HepG2 (cell line): ENCODE measurements around the gene GALNT9. TPM values are rescaled to one million over a fixed set of nuclear protein-coding genes. Genes with fewer than 3 reads are reported as not detected.

ENCODE experiments used
- GATAD2A ChIP-seq: IDR thresholded peaks from 2 replicates; pipeline ENCODE4 v1.6.1; 2016
- KAT8 ChIP-seq: IDR thresholded peaks from 2 replicates; pipeline ENCODE4 v1.6.1; 2016; ENCODE audit warnings: missing genetic modification reagents, missing compliant biosample characterization
- ZNF737 ChIP-seq: sonication (generic); formaldehyde crosslinking; IDR thresholded peaks from 2 replicates; pipeline ENCODE4 v1.5.0; 2020; ENCODE audit warnings: missing genetic modification reagents, mild to moderate bottlenecking, borderline replicate concordance
- ZNF792 ChIP-seq: IDR thresholded peaks from 2 replicates; pipeline ENCODE4 v1.6.1; 2016
- polyA plus RNA-seq, 8 experiments: library from polyadenylated mRNA; depleted of rRNA in 3 of 8; stranded (reverse) in 7 of 8; unstranded in 1 of 8; fragments of >200 nt; fragmentation: Illumina TruSeq in 4 of 8; extraction: Trizol in 4 of 8; gene quantifications; 2 replicates each; pipeline versions ENCODE4 v1.2.1 to v1.2.3, GENCODE V29; 2011 to 2016; ENCODE audit warnings: low read depth in 4 of 8, missing spikeins in 1 of 8, mixed read lengths in 1 of 8; ENCODE audit not compliant: insufficient read depth in 1 of 8
- total RNA-seq, 5 experiments: library from RNA; depleted of rRNA; stranded (reverse); fragments of >200 nt; fragmentation: Illumina TruSeq; extraction: Trizol; gene quantifications; 2 replicates each; pipeline ENCODE4 v1.2.3, GENCODE V29; 2016; ENCODE audit warnings: low read depth in 1 of 5
- TF ChIP-seq, protein P1 (sequence below): sonication (generic); formaldehyde crosslinking; IDR thresholded peaks from 2 replicates; pipeline ENCODE4 v1.8.0; 2022; ENCODE audit warnings: missing genetic modification reagents, mild to moderate bottlenecking, moderate library complexity, borderline replicate concordance
- TF ChIP-seq, protein P2 (sequence below): sonication (generic); formaldehyde crosslinking; IDR thresholded peaks from 2 replicates; pipeline ENCODE4 v1.4.0; 2020; ENCODE audit warnings: missing genetic modification reagents
- TF ChIP-seq, protein P3 (sequence below): sonication (generic); formaldehyde crosslinking; IDR thresholded peaks from 2 replicates; pipeline ENCODE4 v1.4.0; 2020; ENCODE audit warnings: missing genetic modification reagents

GALNT9 gene
- total and polyA plus RNA-seq, 2 of the 13 experiments (the other 11 are each of a cell fraction or from before 2014, with no cell fraction given), result 0.04 TPM; not detected in 1

- TF ChIP-seq, protein P1, sequence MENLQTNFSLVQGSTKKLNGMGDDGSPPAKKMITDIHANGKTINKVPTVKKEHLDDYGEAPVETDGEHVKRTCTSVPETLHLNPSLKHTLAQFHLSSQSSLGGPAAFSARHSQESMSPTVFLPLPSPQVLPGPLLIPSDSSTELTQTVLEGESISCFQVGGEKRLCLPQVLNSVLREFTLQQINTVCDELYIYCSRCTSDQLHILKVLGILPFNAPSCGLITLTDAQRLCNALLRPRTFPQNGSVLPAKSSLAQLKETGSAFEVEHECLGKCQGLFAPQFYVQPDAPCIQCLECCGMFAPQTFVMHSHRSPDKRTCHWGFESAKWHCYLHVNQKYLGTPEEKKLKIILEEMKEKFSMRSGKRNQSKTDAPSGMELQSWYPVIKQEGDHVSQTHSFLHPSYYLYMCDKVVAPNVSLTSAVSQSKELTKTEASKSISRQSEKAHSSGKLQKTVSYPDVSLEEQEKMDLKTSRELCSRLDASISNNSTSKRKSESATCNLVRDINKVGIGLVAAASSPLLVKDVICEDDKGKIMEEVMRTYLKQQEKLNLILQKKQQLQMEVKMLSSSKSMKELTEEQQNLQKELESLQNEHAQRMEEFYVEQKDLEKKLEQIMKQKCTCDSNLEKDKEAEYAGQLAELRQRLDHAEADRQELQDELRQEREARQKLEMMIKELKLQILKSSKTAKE, result no peak
- TF ChIP-seq, protein P2, sequence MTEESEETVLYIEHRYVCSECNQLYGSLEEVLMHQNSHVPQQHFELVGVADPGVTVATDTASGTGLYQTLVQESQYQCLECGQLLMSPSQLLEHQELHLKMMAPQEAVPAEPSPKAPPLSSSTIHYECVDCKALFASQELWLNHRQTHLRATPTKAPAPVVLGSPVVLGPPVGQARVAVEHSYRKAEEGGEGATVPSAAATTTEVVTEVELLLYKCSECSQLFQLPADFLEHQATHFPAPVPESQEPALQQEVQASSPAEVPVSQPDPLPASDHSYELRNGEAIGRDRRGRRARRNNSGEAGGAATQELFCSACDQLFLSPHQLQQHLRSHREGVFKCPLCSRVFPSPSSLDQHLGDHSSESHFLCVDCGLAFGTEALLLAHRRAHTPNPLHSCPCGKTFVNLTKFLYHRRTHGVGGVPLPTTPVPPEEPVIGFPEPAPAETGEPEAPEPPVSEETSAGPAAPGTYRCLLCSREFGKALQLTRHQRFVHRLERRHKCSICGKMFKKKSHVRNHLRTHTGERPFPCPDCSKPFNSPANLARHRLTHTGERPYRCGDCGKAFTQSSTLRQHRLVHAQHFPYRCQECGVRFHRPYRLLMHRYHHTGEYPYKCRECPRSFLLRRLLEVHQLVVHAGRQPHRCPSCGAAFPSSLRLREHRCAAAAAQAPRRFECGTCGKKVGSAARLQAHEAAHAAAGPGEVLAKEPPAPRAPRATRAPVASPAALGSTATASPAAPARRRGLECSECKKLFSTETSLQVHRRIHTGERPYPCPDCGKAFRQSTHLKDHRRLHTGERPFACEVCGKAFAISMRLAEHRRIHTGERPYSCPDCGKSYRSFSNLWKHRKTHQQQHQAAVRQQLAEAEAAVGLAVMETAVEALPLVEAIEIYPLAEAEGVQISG (CRISPR knock-in tag), result no peak
- TF ChIP-seq KAT8 (CRISPR knock-in tag) (no peak), ZNF737 (CRISPR knock-in tag) (no peak), GATAD2A (CRISPR knock-in tag) (no peak), ZNF792 (CRISPR knock-in tag) (no peak)
- TF ChIP-seq, protein P3, sequence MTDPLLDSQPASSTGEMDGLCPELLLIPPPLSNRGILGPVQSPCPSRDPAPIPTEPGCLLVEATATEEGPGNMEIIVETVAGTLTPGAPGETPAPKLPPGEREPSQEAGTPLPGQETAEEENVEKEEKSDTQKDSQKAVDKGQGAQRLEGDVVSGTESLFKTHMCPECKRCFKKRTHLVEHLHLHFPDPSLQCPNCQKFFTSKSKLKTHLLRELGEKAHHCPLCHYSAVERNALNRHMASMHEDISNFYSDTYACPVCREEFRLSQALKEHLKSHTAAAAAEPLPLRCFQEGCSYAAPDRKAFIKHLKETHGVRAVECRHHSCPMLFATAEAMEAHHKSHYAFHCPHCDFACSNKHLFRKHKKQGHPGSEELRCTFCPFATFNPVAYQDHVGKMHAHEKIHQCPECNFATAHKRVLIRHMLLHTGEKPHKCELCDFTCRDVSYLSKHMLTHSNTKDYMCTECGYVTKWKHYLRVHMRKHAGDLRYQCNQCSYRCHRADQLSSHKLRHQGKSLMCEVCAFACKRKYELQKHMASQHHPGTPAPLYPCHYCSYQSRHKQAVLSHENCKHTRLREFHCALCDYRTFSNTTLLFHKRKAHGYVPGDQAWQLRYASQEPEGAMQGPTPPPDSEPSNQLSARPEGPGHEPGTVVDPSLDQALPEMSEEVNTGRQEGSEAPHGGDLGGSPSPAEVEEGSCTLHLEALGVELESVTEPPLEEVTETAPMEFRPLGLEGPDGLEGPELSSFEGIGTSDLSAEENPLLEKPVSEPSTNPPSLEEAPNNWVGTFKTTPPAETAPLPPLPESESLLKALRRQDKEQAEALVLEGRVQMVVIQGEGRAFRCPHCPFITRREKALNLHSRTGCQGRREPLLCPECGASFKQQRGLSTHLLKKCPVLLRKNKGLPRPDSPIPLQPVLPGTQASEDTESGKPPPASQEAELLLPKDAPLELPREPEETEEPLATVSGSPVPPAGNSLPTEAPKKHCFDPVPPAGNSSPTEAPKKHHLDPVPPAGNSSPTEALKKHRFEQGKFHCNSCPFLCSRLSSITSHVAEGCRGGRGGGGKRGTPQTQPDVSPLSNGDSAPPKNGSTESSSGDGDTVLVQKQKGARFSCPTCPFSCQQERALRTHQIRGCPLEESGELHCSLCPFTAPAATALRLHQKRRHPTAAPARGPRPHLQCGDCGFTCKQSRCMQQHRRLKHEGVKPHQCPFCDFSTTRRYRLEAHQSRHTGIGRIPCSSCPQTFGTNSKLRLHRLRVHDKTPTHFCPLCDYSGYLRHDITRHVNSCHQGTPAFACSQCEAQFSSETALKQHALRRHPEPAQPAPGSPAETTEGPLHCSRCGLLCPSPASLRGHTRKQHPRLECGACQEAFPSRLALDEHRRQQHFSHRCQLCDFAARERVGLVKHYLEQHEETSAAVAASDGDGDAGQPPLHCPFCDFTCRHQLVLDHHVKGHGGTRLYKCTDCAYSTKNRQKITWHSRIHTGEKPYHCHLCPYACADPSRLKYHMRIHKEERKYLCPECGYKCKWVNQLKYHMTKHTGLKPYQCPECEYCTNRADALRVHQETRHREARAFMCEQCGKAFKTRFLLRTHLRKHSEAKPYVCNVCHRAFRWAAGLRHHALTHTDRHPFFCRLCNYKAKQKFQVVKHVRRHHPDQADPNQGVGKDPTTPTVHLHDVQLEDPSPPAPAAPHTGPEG (CRISPR knock-in tag), result no peak
- TF ChIP-seq, all 625 proteins: peak for 0
Observed at GRCh38 chr12:132170637-132171292, 158.6 kb downstream of the GALNT9 start (continued).
